ENCODE results near the gene DNASE1. TPM values are rescaled to one million over a fixed set of nuclear protein-coding genes. Genes with fewer than 3 reads are reported as not detected.
A peak's percentile ranks its signal among the peaks of the same experiment; 100 is the strongest.
"Not testable (repeated sequence)": the region's sequence is repeated elsewhere in the genome, so short reads cannot be mapped to it uniquely, and the experiment has no call there.

Gene DNASE1
- total RNA-seq, 2 experiments from 2014 or later: 39.7 to 44.2 TPM

GRCh38 chr16:3645504-3646347 lies 8.8 kb upstream of the DNASE1 start:
- Mint-ChIP-seq H3K4me3 (no peak overlapping the region), H3K4me1 (peaks cover 3% of the 10 kb centered on the region), H3K27me3 (no peaks in the 10 kb centered on the region), H3K27ac (peak overlapping the region; percentile 2), H3K9me3 (no peaks in the 10 kb centered on the region), H3K36me3 (ENCODE audit: low read depth) (peaks cover 7% of the 10 kb centered on the region)
- ChIA-PET CTCF (interaction anchor here (0.6 to 1.5 kb wide), 3 partner anchors 8 to 42 kb away, joined by 3 to 5 read pairs (median 5); no protein-coding TSS in a partner anchor), POLR2A (no interaction called here)
- DNase-seq: no peak

- Mint-ChIP-seq H3K4me1 (peaks cover 3% of the 10 kb centered on the region), H3K4me3 (no peak overlapping the region), H3K27me3 (no peaks in the 10 kb centered on the region), H3K9me3 (no peaks in the 10 kb centered on the region), H3K36me3 (ENCODE audit: low read depth) (peaks cover 7% of the 10 kb centered on the region), H3K27ac (no peak overlapping the region)
- DNase-seq: no peak
- POLR2A ChIA-PET: no interaction called here
- CTCF ChIA-PET: interaction anchor here (0.6 to 1.5 kb wide), 4 partner anchors 9 to 41 kb away, joined by 3 to 5 read pairs (median 4); no protein-coding TSS in a partner anchor
These were observed 8.1 kb upstream of the DNASE1 start for GRCh38 chr16:3646348-3646920.

GRCh38 chr16:3650631-3651265 lies 3.7 kb upstream of the DNASE1 start:
- ChIA-PET POLR2A (no interaction called here), CTCF (interaction anchor here (0.7 to 1.8 kb wide), 2 partner anchors 16 to 19 kb away, joined by 3 to 4 read pairs; no protein-coding TSS in a partner anchor)
- Mint-ChIP-seq H3K36me3 (ENCODE audit: low read depth) (peaks cover 18% of the 10 kb centered on the region), H3K4me1 (peaks cover 5% of the 10 kb centered on the region), H3K27ac (no peak overlapping the region), H3K4me3 (no peak overlapping the region), H3K27me3 (no peaks in the 10 kb centered on the region), H3K9me3 (no peaks in the 10 kb centered on the region)
- peak; percentile 5 for DNase-seq

- Mint-ChIP-seq H3K4me3 (no peak overlapping the region), H3K27me3 (no peaks in the 10 kb centered on the region), H3K4me1 (peaks cover 2% of the 10 kb centered on the region), H3K36me3 (ENCODE audit: low read depth) (peaks cover 15% of the 10 kb centered on the region), H3K27ac (no peak overlapping the region), H3K9me3 (no peaks in the 10 kb centered on the region)
- CTCF ChIA-PET: no interaction called here
- DNase-seq: peak; percentile 3
- POLR2A ChIA-PET: no interaction called here
These were observed 2.8 kb upstream of the DNASE1 start for GRCh38 chr16:3651461-3652372.

- H3K27ac Mint-ChIP-seq: no peak overlapping the region
- peaks cover 2% of the 10 kb centered on the region for H3K4me1 Mint-ChIP-seq
- POLR2A ChIA-PET: no interaction called here
- peak; percentile 4 for DNase-seq
- CTCF ChIA-PET: interaction anchor here (0.5 kb wide), 1 partner anchor 15 kb away, joined by 3 read pairs; no protein-coding TSS in a partner anchor
- H3K4me3 Mint-ChIP-seq: no peak overlapping the region
- H3K9me3 Mint-ChIP-seq: no peaks in the 10 kb centered on the region
- peaks cover 23% of the 10 kb centered on the region for H3K36me3 Mint-ChIP-seq (ENCODE audit: low read depth)
- H3K27me3 Mint-ChIP-seq: no peaks in the 10 kb centered on the region
These were observed 1.9 kb upstream of the DNASE1 start for GRCh38 chr16:3652373-3653195.

- H3K9me3 Mint-ChIP-seq: no peaks in the 10 kb centered on the region
- peaks cover 11% of the 10 kb centered on the region for H3K4me1 Mint-ChIP-seq
- no peak for DNase-seq
- ChIA-PET CTCF (no interaction called here), POLR2A (no interaction called here)
- no peak overlapping the region for H3K4me3 Mint-ChIP-seq
- peaks cover 36% of the 10 kb centered on the region for H3K36me3 Mint-ChIP-seq (ENCODE audit: low read depth)
- H3K27me3 Mint-ChIP-seq: no peaks in the 10 kb centered on the region
- H3K27ac Mint-ChIP-seq: no peak overlapping the region
These were observed 522 bp downstream of the DNASE1 start for GRCh38 chr16:3655030-3655395.

- H3K36me3 Mint-ChIP-seq (ENCODE audit: low read depth): peaks cover 37% of the 10 kb centered on the region
- no peak overlapping the region for H3K4me3 Mint-ChIP-seq
- no peaks in the 10 kb centered on the region for H3K27me3 Mint-ChIP-seq
- no peak for DNase-seq
- ChIA-PET POLR2A (no interaction called here), CTCF (no interaction called here)
- no peak overlapping the region for H3K27ac Mint-ChIP-seq
- H3K9me3 Mint-ChIP-seq: no peaks in the 10 kb centered on the region
- H3K4me1 Mint-ChIP-seq: peaks cover 11% of the 10 kb centered on the region
These were observed 1.1 kb downstream of the DNASE1 start for GRCh38 chr16:3655396-3656159.

GRCh38 chr16:3656160-3656490 lies 1.6 kb downstream of the DNASE1 start:
- peaks cover 40% of the 10 kb centered on the region for H3K36me3 Mint-ChIP-seq (ENCODE audit: low read depth)
- DNase-seq, H3K4me3 Mint-ChIP-seq, H3K27ac Mint-ChIP-seq, CTCF ChIA-PET, H3K9me3 Mint-ChIP-seq, POLR2A ChIA-PET, H3K27me3 Mint-ChIP-seq: not testable (repeated sequence)
- H3K4me1 Mint-ChIP-seq: peaks cover 11% of the 10 kb centered on the region

- ChIA-PET POLR2A (no interaction called here), CTCF (interaction anchor here (1.1 kb wide), 1 partner anchor 17 kb away, joined by 4 read pairs; no protein-coding TSS in a partner anchor)
- Mint-ChIP-seq H3K27ac (no peak overlapping the region), H3K4me3 (no peak overlapping the region), H3K36me3 (ENCODE audit: low read depth) (peaks cover 39% of the 10 kb centered on the region), H3K4me1 (peaks cover 11% of the 10 kb centered on the region), H3K27me3 (no peaks in the 10 kb centered on the region), H3K9me3 (no peaks in the 10 kb centered on the region)
- no peak for DNase-seq
These were observed 2.3 kb downstream of the DNASE1 start for GRCh38 chr16:3656491-3657468.

GRCh38 chr16:3659251-3659650 lies 4.8 kb downstream of the DNASE1 start:
- POLR2A ChIA-PET: no interaction called here
- Mint-ChIP-seq H3K4me1 (peaks cover 9% of the 10 kb centered on the region), H3K9me3 (no peaks in the 10 kb centered on the region), H3K27me3 (no peaks in the 10 kb centered on the region), H3K36me3 (ENCODE audit: low read depth) (peaks cover 40% of the 10 kb centered on the region), H3K4me3 (no peak overlapping the region), H3K27ac (peak overlapping the region; percentile 4)
- no peak for DNase-seq
- CTCF ChIA-PET: interaction anchor here (1.6 kb wide), 1 partner anchor 12 kb away, joined by 3 read pairs; no protein-coding TSS in a partner anchor
